HepG2 (cell line): ENCODE measurements around the gene SPHK2. TPM values are rescaled to one million over a fixed set of nuclear protein-coding genes. Genes with fewer than 3 reads are reported as not detected.

Experiments
- AGO2 ChIP-seq: fragments of 200-400 bp; formaldehyde crosslinking; optimal IDR thresholded peaks from 2 replicates; pipeline ENCODE3; 2017; ENCODE audit warnings: mild to moderate bottlenecking, low read depth, low read length, moderate library complexity
- ARID5B ChIP-seq: IDR thresholded peaks from 2 replicates; pipeline ENCODE4 v1.4.0; 2020; ENCODE audit warnings: mild to moderate bottlenecking, missing genetic modification reagents
- BORCS8-MEF2B ChIP-seq: sonication (generic); formaldehyde crosslinking; IDR thresholded peaks from 2 replicates; pipeline ENCODE4 v1.8.0; 2022; ENCODE audit warnings: mild to moderate bottlenecking, missing genetic modification reagents
- CHD4 ChIP-seq: fragments of 200-600 bp; sonication (generic); IDR thresholded peaks from 2 replicates; pipeline ENCODE4 v1.7.0; 2017; ENCODE audit warnings: mild to moderate bottlenecking, low read length, borderline replicate concordance
- DNMT1 ChIP-seq: sonication (generic); formaldehyde crosslinking; IDR thresholded peaks from 2 replicates; pipeline ENCODE4 v1.5.1; 2020; ENCODE audit warnings: mild to moderate bottlenecking, missing genetic modification reagents
- FLYWCH1 ChIP-seq: sonication (generic); formaldehyde crosslinking; IDR thresholded peaks from 2 replicates; pipeline ENCODE4 v1.8.1; 2023; ENCODE audit warnings: mild to moderate bottlenecking, missing genetic modification reagents
- HNF4A ChIP-seq: sonication (generic); formaldehyde crosslinking; IDR thresholded peaks from 2 replicates; pipeline ENCODE4 v1.4.0; 2020; ENCODE audit warnings: missing genetic modification reagents
- HOXA7 ChIP-seq: sonication (generic); formaldehyde crosslinking; IDR thresholded peaks from 2 replicates; pipeline ENCODE4 v1.8.1; 2022; ENCODE audit warnings: mild to moderate bottlenecking, missing genetic modification reagents, moderate library complexity
- PAXIP1 ChIP-seq: sonication (generic); formaldehyde crosslinking; conservative IDR thresholded peaks from 2 replicates; pipeline ENCODE4 v1.4.0; 2020; ENCODE audit warnings: mild to moderate bottlenecking, missing genetic modification reagents, moderate library complexity
- RELA ChIP-seq: sonication (generic); formaldehyde crosslinking; IDR thresholded peaks from 2 replicates; pipeline ENCODE4 v1.4.0; 2020; ENCODE audit warnings: missing genetic modification reagents
- SSRP1 ChIP-seq: IDR thresholded peaks from 2 replicates; pipeline ENCODE4 v1.6.1; 2016; ENCODE audit warnings: control low read depth
- STAT5B ChIP-seq: sonication (generic); formaldehyde crosslinking; IDR thresholded peaks from 2 replicates; pipeline ENCODE4 v1.4.0; 2020; ENCODE audit warnings: missing genetic modification reagents
- TGIF2 ChIP-seq: IDR thresholded peaks from 2 replicates; pipeline ENCODE4 v1.6.1; 2016; ENCODE audit warnings: control low read depth, missing compliant biosample characterization
- ZMYM3 ChIP-seq: sonication (generic); formaldehyde crosslinking; IDR thresholded peaks from 2 replicates; pipeline ENCODE4 v1.5.1; 2020; ENCODE audit warnings: mild to moderate bottlenecking, missing genetic modification reagents
- ZNF816 ChIP-seq: sonication (generic); formaldehyde crosslinking; IDR thresholded peaks from 2 replicates; pipeline ENCODE4 v1.8.0; 2022; ENCODE audit warnings: missing genetic modification reagents, mild to moderate bottlenecking, borderline replicate concordance
- polyA plus RNA-seq, 8 experiments: library from polyadenylated mRNA; depleted of rRNA in 3 of 8; stranded (reverse) in 7 of 8; unstranded in 1 of 8; fragments of >200 nt; fragmentation: Illumina TruSeq in 4 of 8; extraction: Trizol in 4 of 8; gene quantifications; 2 replicates each; pipeline versions ENCODE4 v1.2.1 to v1.2.3, GENCODE V29; 2011 to 2016; ENCODE audit warnings: low read depth in 4 of 8, missing spikeins in 1 of 8, mixed read lengths in 1 of 8; ENCODE audit not compliant: insufficient read depth in 1 of 8
- total RNA-seq, 5 experiments: library from RNA; depleted of rRNA; stranded (reverse); fragments of >200 nt; fragmentation: Illumina TruSeq; extraction: Trizol; gene quantifications; 2 replicates each; pipeline ENCODE4 v1.2.3, GENCODE V29; 2016; ENCODE audit warnings: low read depth in 1 of 5
- TF ChIP-seq, protein P1 (sequence below): sonication (generic); formaldehyde crosslinking; IDR thresholded peaks from 2 replicates; pipeline ENCODE4 v1.5.0; 2020; ENCODE audit warnings: missing genetic modification reagents
- TF ChIP-seq, protein P2 (sequence below): sonication (generic); formaldehyde crosslinking; conservative IDR thresholded peaks from 2 replicates; pipeline ENCODE4 v1.5.0; 2020; ENCODE audit warnings: missing genetic modification reagents
- TF ChIP-seq, protein P3 (sequence below): IDR thresholded peaks from 2 replicates; pipeline ENCODE4 v1.6.1; 2016

SPHK2 gene
- total and polyA plus RNA-seq, 2 of the 13 experiments (the other 11 are each of a cell fraction or from before 2014, with no cell fraction given): 2.9 to 14.4 TPM

GRCh38 chr19:48618916-48619691 is at the start of gene SPHK2, which contains the start of gene RPL18 (continued):
- peak; percentile 52; the same call in 1 of the 2 replicates for TF ChIP-seq BORCS8-MEF2B (CRISPR knock-in tag)
- 0 out of 2 replicates have a peak, but pooled peaks have one; percentile 65 for TF ChIP-seq DNMT1 (CRISPR knock-in tag)
- TF ChIP-seq ZMYM3 (CRISPR knock-in tag): no peak
- TF ChIP-seq, protein P1, sequence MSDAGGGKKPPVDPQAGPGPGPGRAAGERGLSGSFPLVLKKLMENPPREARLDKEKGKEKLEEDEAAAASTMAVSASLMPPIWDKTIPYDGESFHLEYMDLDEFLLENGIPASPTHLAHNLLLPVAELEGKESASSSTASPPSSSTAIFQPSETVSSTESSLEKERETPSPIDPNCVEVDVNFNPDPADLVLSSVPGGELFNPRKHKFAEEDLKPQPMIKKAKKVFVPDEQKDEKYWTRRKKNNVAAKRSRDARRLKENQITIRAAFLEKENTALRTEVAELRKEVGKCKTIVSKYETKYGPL (CRISPR knock-in tag): no peak
- peak; percentile 73; the same call in 1 of the 2 replicates for TF ChIP-seq SSRP1 (CRISPR knock-in tag)
- no peak for TF ChIP-seq HOXA7 (CRISPR knock-in tag)
- TF ChIP-seq RELA (CRISPR knock-in tag): peak; percentile 84; the same call in 1 of the 2 replicates
- TF ChIP-seq CHD4: no peak
- peak; percentile 70; the same call in 1 of the 2 replicates for TF ChIP-seq ZNF816 (CRISPR knock-in tag)
- peak; percentile 68 for TF ChIP-seq ARID5B (CRISPR knock-in tag)
- TF ChIP-seq AGO2: peak; percentile 80
- peak; percentile 43; the same call in 1 of the 2 replicates for TF ChIP-seq HNF4A (CRISPR knock-in tag)
- TF ChIP-seq, protein P2, sequence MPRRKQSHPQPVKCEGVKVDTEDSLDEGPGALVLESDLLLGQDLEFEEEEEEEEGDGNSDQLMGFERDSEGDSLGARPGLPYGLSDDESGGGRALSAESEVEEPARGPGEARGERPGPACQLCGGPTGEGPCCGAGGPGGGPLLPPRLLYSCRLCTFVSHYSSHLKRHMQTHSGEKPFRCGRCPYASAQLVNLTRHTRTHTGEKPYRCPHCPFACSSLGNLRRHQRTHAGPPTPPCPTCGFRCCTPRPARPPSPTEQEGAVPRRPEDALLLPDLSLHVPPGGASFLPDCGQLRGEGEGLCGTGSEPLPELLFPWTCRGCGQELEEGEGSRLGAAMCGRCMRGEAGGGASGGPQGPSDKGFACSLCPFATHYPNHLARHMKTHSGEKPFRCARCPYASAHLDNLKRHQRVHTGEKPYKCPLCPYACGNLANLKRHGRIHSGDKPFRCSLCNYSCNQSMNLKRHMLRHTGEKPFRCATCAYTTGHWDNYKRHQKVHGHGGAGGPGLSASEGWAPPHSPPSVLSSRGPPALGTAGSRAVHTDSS (CRISPR knock-in tag): no peak
- TF ChIP-seq FLYWCH1 (CRISPR knock-in tag): no peak
- peak; percentile 46 for TF ChIP-seq TGIF2 (CRISPR knock-in tag)
- TF ChIP-seq STAT5B (CRISPR knock-in tag): no peak; the same call in 1 of the 2 replicates
- TF ChIP-seq, protein P3, sequence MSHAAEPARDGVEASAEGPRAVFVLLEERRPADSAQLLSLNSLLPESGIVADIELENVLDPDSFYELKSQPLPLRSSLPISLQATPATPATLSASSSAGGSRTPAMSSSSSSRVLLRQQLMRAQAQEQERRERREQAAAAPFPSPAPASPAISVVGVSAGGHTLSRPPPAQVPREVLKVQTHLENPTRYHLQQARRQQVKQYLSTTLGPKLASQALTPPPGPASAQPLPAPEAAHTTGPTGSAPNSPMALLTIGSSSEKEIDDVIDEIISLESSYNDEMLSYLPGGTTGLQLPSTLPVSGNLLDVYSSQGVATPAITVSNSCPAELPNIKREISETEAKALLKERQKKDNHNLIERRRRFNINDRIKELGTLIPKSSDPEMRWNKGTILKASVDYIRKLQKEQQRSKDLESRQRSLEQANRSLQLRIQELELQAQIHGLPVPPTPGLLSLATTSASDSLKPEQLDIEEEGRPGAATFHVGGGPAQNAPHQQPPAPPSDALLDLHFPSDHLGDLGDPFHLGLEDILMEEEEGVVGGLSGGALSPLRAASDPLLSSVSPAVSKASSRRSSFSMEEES (CRISPR knock-in tag): peak; percentile 55
- peak; percentile 72 for TF ChIP-seq PAXIP1 (CRISPR knock-in tag)
